LNCAP (cell line): ENCODE data around the gene LAMA5.

ENCODE experiments used
- CTCF ChIP-seq: fragments of 450-650 bp; IDR thresholded peaks from 2 replicates; pipeline ENCODE4 v1.5.1; 2017; ENCODE audit warnings: mild to moderate bottlenecking

Gene LAMA5, protein sequence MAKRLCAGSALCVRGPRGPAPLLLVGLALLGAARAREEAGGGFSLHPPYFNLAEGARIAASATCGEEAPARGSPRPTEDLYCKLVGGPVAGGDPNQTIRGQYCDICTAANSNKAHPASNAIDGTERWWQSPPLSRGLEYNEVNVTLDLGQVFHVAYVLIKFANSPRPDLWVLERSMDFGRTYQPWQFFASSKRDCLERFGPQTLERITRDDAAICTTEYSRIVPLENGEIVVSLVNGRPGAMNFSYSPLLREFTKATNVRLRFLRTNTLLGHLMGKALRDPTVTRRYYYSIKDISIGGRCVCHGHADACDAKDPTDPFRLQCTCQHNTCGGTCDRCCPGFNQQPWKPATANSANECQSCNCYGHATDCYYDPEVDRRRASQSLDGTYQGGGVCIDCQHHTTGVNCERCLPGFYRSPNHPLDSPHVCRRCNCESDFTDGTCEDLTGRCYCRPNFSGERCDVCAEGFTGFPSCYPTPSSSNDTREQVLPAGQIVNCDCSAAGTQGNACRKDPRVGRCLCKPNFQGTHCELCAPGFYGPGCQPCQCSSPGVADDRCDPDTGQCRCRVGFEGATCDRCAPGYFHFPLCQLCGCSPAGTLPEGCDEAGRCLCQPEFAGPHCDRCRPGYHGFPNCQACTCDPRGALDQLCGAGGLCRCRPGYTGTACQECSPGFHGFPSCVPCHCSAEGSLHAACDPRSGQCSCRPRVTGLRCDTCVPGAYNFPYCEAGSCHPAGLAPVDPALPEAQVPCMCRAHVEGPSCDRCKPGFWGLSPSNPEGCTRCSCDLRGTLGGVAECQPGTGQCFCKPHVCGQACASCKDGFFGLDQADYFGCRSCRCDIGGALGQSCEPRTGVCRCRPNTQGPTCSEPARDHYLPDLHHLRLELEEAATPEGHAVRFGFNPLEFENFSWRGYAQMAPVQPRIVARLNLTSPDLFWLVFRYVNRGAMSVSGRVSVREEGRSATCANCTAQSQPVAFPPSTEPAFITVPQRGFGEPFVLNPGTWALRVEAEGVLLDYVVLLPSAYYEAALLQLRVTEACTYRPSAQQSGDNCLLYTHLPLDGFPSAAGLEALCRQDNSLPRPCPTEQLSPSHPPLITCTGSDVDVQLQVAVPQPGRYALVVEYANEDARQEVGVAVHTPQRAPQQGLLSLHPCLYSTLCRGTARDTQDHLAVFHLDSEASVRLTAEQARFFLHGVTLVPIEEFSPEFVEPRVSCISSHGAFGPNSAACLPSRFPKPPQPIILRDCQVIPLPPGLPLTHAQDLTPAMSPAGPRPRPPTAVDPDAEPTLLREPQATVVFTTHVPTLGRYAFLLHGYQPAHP (N-terminal part only)

DNA sequence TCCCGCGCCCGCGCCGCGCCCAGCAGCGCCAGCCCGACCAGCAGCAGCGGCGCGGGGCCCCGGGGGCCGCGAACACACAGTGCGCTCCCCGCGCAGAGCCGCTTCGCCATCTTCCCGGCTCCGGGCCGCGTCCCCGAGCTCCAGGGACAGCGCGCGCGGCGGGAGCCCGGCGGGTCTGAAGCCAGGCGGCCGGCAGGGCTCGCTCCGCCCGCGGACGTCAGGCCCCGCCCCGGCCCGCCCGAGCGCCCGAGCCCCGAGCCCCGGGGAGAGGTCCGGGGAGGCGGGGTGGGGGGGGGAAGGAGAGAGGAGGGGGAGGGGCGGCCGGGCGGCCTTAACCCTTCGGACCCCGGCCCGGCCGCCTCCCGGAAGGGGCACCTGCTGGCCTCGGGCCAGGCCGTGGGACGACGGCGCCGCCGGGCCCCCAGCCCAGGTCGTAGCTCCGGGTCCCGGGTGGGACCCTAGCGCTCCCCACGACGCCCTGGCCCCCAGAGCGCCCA lies at the start of gene LAMA5:
Gene LAMA5, minus strand, starts transcription at position 177 of the 497 bp plus-strand sequence. Its CDS starts 67 bp downstream, at position 110.
- no peak for TF ChIP-seq CTCF

DNA sequence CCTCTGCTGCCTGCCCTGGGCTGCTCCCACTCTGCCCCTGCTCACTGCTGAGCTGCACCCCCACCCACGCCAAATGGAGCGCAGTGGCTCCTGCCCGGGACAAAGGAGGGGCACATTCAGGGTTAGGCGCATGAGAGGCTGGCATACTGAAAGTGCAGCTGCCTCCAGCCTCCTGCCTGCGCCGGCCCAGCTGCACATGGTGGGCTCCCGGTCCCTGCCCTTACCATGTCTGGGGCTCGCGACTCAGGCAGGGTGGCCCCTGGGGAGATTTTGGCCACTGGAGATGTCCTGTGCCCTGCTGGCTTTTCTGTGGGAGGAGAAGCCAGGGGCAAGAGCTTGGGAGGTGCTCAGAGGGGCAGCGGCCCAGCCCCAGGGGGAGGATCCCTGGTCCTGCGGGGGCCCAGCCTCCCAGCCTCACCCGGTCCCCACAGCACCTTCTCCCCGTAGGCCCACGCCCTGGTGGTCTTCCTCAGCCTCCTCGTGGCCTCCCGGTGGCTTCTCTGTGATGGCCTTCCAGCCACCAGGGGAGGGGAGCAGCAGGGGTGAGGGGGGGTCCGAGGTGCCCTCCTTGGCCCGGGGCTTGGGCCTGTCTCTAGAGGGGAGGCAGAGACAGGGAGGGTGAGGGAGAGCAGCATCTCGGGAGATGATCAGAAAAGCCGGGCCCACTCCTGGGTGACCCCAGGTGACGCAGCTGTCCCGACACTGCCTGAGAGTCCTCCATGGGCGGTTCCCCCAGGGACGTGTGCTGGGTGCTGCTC lies 48.4 kb upstream of the LAMA5 start:
- no peak for TF ChIP-seq CTCF

DNA sequence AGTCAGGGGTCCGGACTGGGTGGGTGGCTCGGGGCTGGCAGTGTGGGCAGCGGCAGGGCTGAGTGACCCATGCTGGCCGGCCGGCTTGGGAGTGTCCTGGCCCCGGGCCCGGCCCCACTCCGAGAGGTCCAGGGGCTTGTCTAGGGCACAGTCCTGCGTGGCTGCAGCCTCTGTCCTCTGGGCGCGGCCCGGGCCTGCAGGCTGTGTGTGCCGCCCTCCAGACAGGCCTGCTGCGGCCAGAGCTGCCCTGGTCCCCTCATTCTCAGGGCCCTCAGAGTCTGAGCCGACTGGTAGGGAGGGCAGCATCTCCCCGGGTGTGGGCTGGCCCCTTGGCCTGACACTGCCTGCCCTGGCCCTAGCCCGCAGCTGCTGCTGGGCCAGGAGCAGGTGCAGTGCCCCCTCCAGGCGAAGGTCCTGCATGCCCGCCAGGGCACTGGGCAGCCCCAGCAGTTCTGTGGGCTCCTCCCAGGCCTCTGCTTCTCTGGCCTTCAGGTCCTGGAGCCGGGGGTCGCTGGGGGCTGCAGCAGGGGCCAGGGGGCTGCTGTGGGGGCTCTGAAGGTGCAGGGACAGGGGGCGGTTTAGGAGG lies 46.9 kb upstream of the LAMA5 start:
- TF ChIP-seq CTCF: no peak; the same call in 1 of the 2 replicates

DNA sequence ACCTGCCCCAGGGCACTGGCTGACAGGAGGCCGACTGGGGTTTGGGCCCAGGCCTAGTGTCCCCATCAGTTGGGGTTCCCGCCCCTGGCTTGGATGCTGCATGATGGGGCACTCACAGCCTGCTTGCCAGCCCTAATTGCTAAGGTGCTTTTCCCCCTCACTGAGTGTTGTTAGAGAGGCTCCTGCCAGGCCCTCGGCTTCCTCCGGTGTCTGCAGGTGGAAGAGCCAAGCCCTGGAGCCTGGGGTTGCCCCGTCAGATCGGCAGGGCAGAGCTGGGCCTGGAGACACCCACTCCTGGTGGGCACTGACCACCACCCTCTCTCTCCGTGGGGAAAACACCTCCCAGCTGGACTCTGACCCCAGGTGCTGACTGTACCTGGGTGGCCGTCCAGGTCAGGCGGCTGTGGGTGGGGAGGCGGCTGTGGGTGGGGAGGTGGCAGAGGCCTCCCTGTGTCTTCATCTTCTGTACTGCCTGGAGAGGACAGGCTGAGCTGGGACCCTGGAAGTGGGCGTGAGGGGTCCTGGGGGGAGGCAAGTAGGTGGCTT lies 46.0 kb upstream of the LAMA5 start:
- TF ChIP-seq CTCF: no peak

DNA sequence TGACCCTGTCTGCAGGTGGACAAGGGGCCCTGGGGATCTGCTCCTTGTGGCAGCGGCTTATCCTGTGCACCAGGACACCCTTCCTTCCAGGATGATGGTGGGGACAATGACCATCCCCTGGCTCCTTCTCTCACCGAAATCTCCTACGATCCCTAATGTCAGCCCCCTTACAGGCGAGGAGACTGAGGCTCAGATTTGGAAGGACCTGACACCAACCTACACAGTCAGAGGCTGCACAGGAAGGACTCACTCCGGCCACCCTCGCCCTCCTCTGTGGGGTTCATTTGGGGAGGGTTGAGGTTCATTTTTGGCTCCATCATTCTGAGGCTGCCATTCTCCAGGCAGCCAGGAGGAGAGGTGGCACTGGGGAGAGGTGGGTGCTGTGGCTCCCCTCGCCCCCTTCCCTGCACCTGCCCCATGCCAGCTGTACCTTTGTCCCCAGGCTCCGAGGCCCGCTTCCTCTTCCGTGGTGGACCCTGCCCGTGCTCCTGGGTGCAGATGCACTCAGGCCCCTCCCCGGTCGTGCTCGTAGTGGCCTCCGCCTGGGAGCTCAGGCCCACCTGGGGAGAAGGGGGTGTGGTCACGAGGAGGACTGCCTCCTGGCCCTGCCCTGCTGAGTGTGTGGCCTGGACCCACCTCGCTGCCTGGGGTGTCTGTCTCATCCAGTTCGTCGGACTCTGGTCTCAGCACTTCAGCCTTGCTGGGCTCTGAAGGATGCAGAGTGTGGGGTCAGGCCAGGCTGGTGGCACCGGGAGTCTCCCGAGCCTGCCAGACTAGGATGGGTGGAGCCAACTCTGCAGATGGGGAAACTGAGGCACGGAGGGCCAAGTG lies 45.3 kb upstream of the LAMA5 start:
- TF ChIP-seq CTCF: no peak
